Panc1 (cell line): Measurements from ENCODE around the gene REXO4. TPM values are rescaled to one million over a fixed set of nuclear protein-coding genes. Genes with fewer than 3 reads are reported as not detected.

Experiments used
- ATAC-seq: fragments of 200-7000 bp; cut with Tn5 transposase; 2 replicates; pipeline ENCODE4 v1.9.1; 2020; ENCODE audit warnings: mild to moderate bottlenecking, moderate library complexity
- BruUV-seq: library from RNA; stranded (reverse); fragments of 400-500 nt; replicated peaks from 2 replicates; lab custom pipeline; 2021; lab: Mats Ljungman, UMichigan
- CTCF ChIA-PET: fragments of 300-600 bp; sonication (Branson Sonifier 250); formaldehyde crosslinking; loops from one replicate; lab custom pipeline; 2022; ENCODE audit warnings: antibody characterized with exemption; lab: Charles Lee
- POLR2A ChIA-PET: fragments of 300-600 bp; sonication (Branson Sonifier 250); formaldehyde crosslinking; loops from one replicate; lab custom pipeline; 2022; ENCODE audit warnings: antibody characterized with exemption; lab: Charles Lee
- DNase-seq: peaks from one replicate; pipeline ENCODE4 v3.0.0-alpha.2; 2010; ENCODE audit warnings: low read depth, low spot score
- H3K27ac ChIP-seq: 2 replicates; pipeline ENCODE4 v1.5.1; 2011; ENCODE audit warnings: mild to moderate bottlenecking, low read length, inconsistent platforms
- H3K27me3 ChIP-seq: fragments of 200-500 bp; sonication (Bioruptor generic); 2 replicates; pipeline ENCODE4 v1.6.0; 2014; ENCODE audit warnings: low read length, inconsistent platforms; ENCODE audit not compliant: control insufficient read depth, insufficient read depth
- H3K36me3 ChIP-seq: fragments of 200-500 bp; sonication (Bioruptor generic); 2 replicates; pipeline ENCODE4 v1.5.1; 2014; ENCODE audit warnings: inconsistent platforms, mild to moderate bottlenecking, low read length, moderate library complexity; ENCODE audit not compliant: control insufficient read depth, insufficient read depth
- H3K4me1 ChIP-seq: 2 replicates; pipeline ENCODE4 v1.5.1; 2011; ENCODE audit warnings: inconsistent platforms, mild to moderate bottlenecking, low read length, moderate library complexity; ENCODE audit not compliant: control insufficient read depth, insufficient read depth
- H3K4me3 ChIP-seq, 2 experiments: 2 replicates each; pipeline ENCODE4 v1.5.1; 2011 to 2012; ENCODE audit warnings: low read depth in 2 of 2, low read length in 2 of 2, mild to moderate bottlenecking in 2 of 2, inconsistent platforms in 1 of 2, moderate library complexity in 1 of 2
- H3K9me3 ChIP-seq: fragments of 200-500 bp; sonication (Bioruptor generic); 2 replicates; pipeline ENCODE4 v1.5.1; 2014; ENCODE audit warnings: low read depth, mild to moderate bottlenecking, inconsistent platforms, low read length, moderate library complexity; ENCODE audit not compliant: control insufficient read depth, insufficient read depth
- POLR2AphosphoS5 ChIP-seq: IDR thresholded peaks from 2 replicates; pipeline ENCODE4 v1.6.1; 2012; ENCODE audit warnings: mild to moderate bottlenecking, low read depth, low read length, moderate library complexity
- SIN3A ChIP-seq: IDR thresholded peaks from 2 replicates; pipeline ENCODE4 v1.6.1; 2012; ENCODE audit warnings: low read depth, mild to moderate bottlenecking, low read length, moderate library complexity, borderline replicate concordance; ENCODE audit not compliant: insufficient read depth
- TCF7L2 ChIP-seq: IDR thresholded peaks from 2 replicates; pipeline ENCODE4 v1.6.1; 2011; ENCODE audit warnings: mild to moderate bottlenecking, low read depth, low read length, inconsistent platforms
- in situ Hi-C: cut with HindIII; loops from 2 replicates; pipeline ENCODE4 v1.10.0; 2016; ENCODE audit warnings: low sequenced_read_pairs, low pct_unique_long_range_greater_than_20kb
- intact Hi-C: fragments of 100-400 bp; cut with micrococcal nuclease; formaldehyde crosslinking; loops from one replicate; pipeline ENCODE4 v1.10.0; 2022; ENCODE audit not compliant: unreplicated experiment
- total RNA-seq: library from RNA; stranded (reverse); gene quantifications from one replicate; pipeline ENCODE4 v1.2.1, GENCODE V29; 2021; ENCODE audit not compliant: unreplicated experiment
- TF ChIP-seq, protein P1 (sequence below): fragments of 450-650 bp; IDR thresholded peaks from 2 replicates; pipeline ENCODE4 v1.5.1; 2017; ENCODE audit warnings: mild to moderate bottlenecking
- TF ChIP-seq, protein P2 (sequence below), 2 experiments: IDR thresholded peaks; 2 replicates each; pipeline ENCODE4 v1.6.1; 2011 to 2012; ENCODE audit warnings: low read depth in 2 of 2, control low read depth in 1 of 2, low read length in 1 of 2, mild to moderate bottlenecking in 1 of 2, moderate library complexity in 1 of 2; ENCODE audit not compliant: insufficient read depth in 1 of 2

The REXO4 gene
- total RNA-seq, 1 experiment from 2014 or later: 19.9 TPM

DNA sequence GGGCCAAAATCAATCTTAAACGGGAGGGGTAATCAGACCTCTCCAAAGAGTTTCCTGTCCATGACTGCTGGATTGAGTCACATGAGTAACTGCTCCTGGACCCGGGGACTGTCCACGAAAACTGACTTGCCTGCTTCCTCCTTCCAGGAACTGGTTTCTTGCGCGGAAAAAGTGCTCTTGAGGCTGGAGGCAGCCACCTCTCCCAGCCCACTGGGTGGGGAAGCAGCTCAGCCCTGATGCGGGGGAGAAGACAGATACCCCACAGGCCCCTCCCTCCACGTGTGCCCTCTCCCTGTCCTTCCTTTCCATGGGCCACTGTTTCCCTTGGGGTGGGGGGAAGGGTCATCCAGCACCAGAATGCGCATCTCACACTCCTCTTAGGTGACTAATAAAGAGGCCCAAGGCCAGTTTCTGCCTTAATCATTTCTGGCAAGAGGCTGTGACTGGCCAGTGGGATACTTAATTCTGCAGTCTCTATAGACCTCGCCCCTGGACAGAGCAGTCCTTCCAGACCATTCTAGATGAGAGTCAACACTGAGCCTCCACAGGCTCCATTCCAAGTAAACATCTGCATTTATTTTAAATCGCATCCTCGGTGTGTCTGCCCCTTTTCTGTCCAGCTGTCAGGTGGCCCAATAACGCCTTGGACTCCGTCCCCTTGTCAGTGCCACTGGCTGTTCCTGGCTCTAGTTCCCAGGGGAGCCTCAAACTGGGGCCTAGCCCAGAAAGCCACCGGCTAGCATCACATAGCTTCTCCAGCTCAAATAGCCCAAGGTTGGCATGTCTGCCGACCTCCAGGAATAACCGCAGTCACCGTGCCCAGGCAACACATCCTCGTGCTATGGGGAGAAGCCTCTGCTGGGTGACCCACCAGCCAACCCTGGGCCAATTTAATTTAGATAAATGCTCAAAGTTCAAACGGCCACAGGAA lies 12.0 kb downstream of the REXO4 start:
- no TSS peak for BruUV-seq

DNA sequence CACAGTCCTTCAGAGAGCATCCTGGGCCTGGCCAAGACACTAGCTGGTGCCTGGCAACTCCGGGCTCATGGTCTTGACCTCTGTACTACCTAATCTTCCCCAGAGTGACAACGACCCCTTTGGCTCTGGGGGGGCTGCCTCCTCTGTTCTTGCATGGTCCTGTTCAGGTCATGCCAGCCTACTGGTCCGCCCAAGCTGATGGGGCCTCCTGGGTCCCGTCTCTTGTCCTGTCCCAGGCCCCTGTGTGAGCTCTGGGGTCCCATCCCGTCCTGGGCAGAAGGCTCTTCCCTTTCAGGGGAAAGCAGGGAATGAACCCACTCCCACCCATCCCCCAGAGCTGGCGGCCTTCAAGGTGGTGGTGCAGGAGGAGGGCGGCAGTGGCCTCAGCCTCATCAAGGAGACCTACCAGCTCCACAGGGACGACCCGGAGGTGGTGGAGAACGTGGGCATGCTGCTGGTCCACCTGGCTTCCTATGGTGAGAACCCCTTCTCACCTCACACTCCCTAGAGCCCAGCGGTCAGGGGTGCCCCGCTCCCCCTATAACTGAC lies 13.3 kb downstream of the REXO4 start:
- H3K4me1 ChIP-seq: no peaks in the 10 kb centered on the region
- no peaks in the 10 kb centered on the region for H3K9me3 ChIP-seq
- BruUV-seq: no TSS peak
- DNase-seq (no peak), ATAC-seq (no peak; the same call in 1 of the 2 replicates)
- no peak overlapping the region for H3K27ac ChIP-seq
- intact Hi-C loops: no loop called here
- H3K27me3 ChIP-seq: no peaks in the 10 kb centered on the region
- ChIA-PET POLR2A (interaction anchor here (0.6 kb wide), 1 partner anchor 550 kb away, joined by 3 read pairs; no protein-coding TSS in a partner anchor), CTCF (no interaction called here)
- H3K36me3 ChIP-seq: no peaks in the 10 kb centered on the region; the same call in 1 of the 2 replicates
- H3K4me3 ChIP-seq: no peak overlapping the region
- TF ChIP-seq, protein P1, sequence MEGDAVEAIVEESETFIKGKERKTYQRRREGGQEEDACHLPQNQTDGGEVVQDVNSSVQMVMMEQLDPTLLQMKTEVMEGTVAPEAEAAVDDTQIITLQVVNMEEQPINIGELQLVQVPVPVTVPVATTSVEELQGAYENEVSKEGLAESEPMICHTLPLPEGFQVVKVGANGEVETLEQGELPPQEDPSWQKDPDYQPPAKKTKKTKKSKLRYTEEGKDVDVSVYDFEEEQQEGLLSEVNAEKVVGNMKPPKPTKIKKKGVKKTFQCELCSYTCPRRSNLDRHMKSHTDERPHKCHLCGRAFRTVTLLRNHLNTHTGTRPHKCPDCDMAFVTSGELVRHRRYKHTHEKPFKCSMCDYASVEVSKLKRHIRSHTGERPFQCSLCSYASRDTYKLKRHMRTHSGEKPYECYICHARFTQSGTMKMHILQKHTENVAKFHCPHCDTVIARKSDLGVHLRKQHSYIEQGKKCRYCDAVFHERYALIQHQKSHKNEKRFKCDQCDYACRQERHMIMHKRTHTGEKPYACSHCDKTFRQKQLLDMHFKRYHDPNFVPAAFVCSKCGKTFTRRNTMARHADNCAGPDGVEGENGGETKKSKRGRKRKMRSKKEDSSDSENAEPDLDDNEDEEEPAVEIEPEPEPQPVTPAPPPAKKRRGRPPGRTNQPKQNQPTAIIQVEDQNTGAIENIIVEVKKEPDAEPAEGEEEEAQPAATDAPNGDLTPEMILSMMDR: no peak
- TF ChIP-seq TCF7L2 (no peak), POLR2AphosphoS5 (no peak), SIN3A (no peak)
- TF ChIP-seq, protein P2, sequence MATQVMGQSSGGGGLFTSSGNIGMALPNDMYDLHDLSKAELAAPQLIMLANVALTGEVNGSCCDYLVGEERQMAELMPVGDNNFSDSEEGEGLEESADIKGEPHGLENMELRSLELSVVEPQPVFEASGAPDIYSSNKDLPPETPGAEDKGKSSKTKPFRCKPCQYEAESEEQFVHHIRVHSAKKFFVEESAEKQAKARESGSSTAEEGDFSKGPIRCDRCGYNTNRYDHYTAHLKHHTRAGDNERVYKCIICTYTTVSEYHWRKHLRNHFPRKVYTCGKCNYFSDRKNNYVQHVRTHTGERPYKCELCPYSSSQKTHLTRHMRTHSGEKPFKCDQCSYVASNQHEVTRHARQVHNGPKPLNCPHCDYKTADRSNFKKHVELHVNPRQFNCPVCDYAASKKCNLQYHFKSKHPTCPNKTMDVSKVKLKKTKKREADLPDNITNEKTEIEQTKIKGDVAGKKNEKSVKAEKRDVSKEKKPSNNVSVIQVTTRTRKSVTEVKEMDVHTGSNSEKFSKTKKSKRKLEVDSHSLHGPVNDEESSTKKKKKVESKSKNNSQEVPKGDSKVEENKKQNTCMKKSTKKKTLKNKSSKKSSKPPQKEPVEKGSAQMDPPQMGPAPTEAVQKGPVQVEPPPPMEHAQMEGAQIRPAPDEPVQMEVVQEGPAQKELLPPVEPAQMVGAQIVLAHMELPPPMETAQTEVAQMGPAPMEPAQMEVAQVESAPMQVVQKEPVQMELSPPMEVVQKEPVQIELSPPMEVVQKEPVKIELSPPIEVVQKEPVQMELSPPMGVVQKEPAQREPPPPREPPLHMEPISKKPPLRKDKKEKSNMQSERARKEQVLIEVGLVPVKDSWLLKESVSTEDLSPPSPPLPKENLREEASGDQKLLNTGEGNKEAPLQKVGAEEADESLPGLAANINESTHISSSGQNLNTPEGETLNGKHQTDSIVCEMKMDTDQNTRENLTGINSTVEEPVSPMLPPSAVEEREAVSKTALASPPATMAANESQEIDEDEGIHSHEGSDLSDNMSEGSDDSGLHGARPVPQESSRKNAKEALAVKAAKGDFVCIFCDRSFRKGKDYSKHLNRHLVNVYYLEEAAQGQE (IDR thresholded peaks at IDR 0.05; ENCODE audit: insufficient read depth in 1 of 2, low read depth in 2 of 2, low read length in 1 of 2): no peak
- in situ Hi-C loops: no loop called here

More for the DNA sequence above, 12.0 kb downstream of the REXO4 start:
- POLR2A ChIA-PET: no interaction called here
- CTCF ChIA-PET: no interaction called here
- no peak for TF ChIP-seq TCF7L2
- no peak for TF ChIP-seq SIN3A
- TF ChIP-seq, protein P2 (IDR thresholded peaks at IDR 0.05; ENCODE audit: insufficient read depth in 1 of 2, low read depth in 2 of 2, low read length in 1 of 2): no peak
- no peak for TF ChIP-seq POLR2AphosphoS5
- TF ChIP-seq, protein P1: no peak
- intact Hi-C loops (no loop called here), in situ Hi-C loops (no loop called here)
- ATAC-seq (no peak), DNase-seq (no peak)
- Histone ChIP-seq H3K4me3 (no peak overlapping the region), H3K27ac (no peak overlapping the region), H3K9me3 (no peaks in the 10 kb centered on the region), H3K36me3 (no peaks in the 10 kb centered on the region; the same call in 1 of the 2 replicates), H3K27me3 (no peaks in the 10 kb centered on the region), H3K4me1 (no peaks in the 10 kb centered on the region)
